OCI-LY1 (cell line): ENCODE measurements around the gene AGBL3.

Experiments used
- EZH2 ChIP-seq: fragments of 200-600 bp; sonication (generic), shearing (Covaris generic); IDR thresholded peaks from 2 replicates; pipeline ENCODE4 v1.8.0; 2017; ENCODE audit warnings: borderline replicate concordance, mixed run types, mild to moderate bottlenecking, antibody characterized with exemption, low read length, moderate library complexity, mixed read lengths
- TF ChIP-seq, protein P1 (sequence below): fragments of 200-600 bp; sonication (generic), shearing (Covaris generic); IDR thresholded peaks from 2 replicates; pipeline ENCODE4 v1.5.1; 2017; ENCODE audit warnings: mild to moderate bottlenecking, antibody characterized with exemption, low read length, moderate library complexity, mixed read lengths

DNA sequence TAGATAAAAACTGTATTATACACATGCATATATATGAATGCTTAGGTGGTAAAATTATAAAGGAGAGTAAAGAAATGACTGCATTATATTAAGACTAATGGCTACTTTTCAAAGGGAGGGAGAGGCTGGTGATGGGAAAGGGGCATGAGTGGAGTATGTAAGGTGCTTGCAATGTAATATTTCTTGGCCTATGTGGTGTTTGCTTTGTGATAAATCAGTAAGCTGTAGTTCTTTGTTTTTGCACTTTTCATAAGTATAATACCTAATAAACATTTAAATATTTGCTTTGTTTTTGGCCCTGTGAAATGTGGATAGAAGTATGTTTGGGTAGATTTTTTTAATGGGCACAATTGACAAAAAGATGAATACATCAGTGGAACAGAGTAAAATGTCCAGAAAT, 25.9 kb downstream of the AGBL3 start:
- TF ChIP-seq, protein P1, sequence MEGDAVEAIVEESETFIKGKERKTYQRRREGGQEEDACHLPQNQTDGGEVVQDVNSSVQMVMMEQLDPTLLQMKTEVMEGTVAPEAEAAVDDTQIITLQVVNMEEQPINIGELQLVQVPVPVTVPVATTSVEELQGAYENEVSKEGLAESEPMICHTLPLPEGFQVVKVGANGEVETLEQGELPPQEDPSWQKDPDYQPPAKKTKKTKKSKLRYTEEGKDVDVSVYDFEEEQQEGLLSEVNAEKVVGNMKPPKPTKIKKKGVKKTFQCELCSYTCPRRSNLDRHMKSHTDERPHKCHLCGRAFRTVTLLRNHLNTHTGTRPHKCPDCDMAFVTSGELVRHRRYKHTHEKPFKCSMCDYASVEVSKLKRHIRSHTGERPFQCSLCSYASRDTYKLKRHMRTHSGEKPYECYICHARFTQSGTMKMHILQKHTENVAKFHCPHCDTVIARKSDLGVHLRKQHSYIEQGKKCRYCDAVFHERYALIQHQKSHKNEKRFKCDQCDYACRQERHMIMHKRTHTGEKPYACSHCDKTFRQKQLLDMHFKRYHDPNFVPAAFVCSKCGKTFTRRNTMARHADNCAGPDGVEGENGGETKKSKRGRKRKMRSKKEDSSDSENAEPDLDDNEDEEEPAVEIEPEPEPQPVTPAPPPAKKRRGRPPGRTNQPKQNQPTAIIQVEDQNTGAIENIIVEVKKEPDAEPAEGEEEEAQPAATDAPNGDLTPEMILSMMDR = no peak
- no peak for TF ChIP-seq EZH2
